Activated CD8-positive, alpha-beta T cell treated with anti-CD3 and anti-CD28 coated beads for 36 hours (primary cell): ENCODE results near the gene PCGF3. TPM values are rescaled to one million over a fixed set of nuclear protein-coding genes. Genes with fewer than 3 reads are reported as not detected.

Experiments
- ATAC-seq: fragments of 200-7000 bp; cut with Tn5 transposase; one replicate; pipeline ENCODE4 v1.10.0; 2021; ENCODE audit warnings: mild to moderate bottlenecking, moderate library complexity
- CTCF ChIA-PET: fragments of 350-600 bp; sonication (Branson Sonifier 250); formaldehyde crosslinking; loops from one replicate; lab custom pipeline; 2021; ENCODE audit warnings: antibody characterized with exemption; lab: Charles Lee
- POLR2A ChIA-PET: fragments of 350-600 bp; sonication (Branson Sonifier 250); formaldehyde crosslinking; loops from one replicate; lab custom pipeline; 2021; ENCODE audit warnings: antibody characterized with exemption; lab: Charles Lee
- DNase-seq: peaks from one replicate; pipeline ENCODE4 v3.0.0-alpha.2; 2020
- H3K27ac Mint-ChIP-seq: one replicate; pipeline ENCODE4 v1.8.0; 2021; ENCODE audit warnings: mild to moderate bottlenecking, mixed read lengths
- H3K27me3 Mint-ChIP-seq: one replicate; pipeline ENCODE4 v1.8.0; 2021; ENCODE audit warnings: mixed read lengths
- H3K36me3 Mint-ChIP-seq: one replicate; pipeline ENCODE4 v1.8.0; 2021; ENCODE audit warnings: low read depth, mixed read lengths
- H3K4me1 Mint-ChIP-seq: one replicate; pipeline ENCODE4 v1.8.0; 2021; ENCODE audit warnings: low read depth, mixed read lengths
- H3K4me3 Mint-ChIP-seq: one replicate; pipeline ENCODE4 v1.8.0; 2021; ENCODE audit warnings: mild to moderate bottlenecking, moderate library complexity, mixed read lengths
- H3K9me3 Mint-ChIP-seq: one replicate; pipeline ENCODE4 v1.8.0; 2021; ENCODE audit warnings: mixed read lengths
- intact Hi-C: fragments of 100-400 bp; cut with micrococcal nuclease; formaldehyde crosslinking; loops from one replicate; pipeline ENCODE4 v1.10.0; 2022
- total RNA-seq, 2 experiments: library from RNA; stranded (reverse); gene quantifications; one replicate each; pipeline ENCODE4 v1.2.3, GENCODE V29; 2021
- TF ChIP-seq, protein P1 (sequence below): fragments of 200-600 bp; IDR thresholded peaks from one replicate; pipeline ENCODE4 v1.8.0; 2022; ENCODE audit warnings: antibody characterized with exemption, mild to moderate bottlenecking

PCGF3 gene
- total RNA-seq, 2 experiments from 2014 or later: 23.9 to 25.6 TPM

GRCh38 chr4:721261-722168 lies 15.9 kb downstream of the PCGF3 start:
- intact Hi-C loops: no loop called here
- H3K36me3 Mint-ChIP-seq: peaks cover 19% of the 10 kb centered on the region
- TF ChIP-seq, protein P1, sequence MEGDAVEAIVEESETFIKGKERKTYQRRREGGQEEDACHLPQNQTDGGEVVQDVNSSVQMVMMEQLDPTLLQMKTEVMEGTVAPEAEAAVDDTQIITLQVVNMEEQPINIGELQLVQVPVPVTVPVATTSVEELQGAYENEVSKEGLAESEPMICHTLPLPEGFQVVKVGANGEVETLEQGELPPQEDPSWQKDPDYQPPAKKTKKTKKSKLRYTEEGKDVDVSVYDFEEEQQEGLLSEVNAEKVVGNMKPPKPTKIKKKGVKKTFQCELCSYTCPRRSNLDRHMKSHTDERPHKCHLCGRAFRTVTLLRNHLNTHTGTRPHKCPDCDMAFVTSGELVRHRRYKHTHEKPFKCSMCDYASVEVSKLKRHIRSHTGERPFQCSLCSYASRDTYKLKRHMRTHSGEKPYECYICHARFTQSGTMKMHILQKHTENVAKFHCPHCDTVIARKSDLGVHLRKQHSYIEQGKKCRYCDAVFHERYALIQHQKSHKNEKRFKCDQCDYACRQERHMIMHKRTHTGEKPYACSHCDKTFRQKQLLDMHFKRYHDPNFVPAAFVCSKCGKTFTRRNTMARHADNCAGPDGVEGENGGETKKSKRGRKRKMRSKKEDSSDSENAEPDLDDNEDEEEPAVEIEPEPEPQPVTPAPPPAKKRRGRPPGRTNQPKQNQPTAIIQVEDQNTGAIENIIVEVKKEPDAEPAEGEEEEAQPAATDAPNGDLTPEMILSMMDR: no peak
- H3K27ac Mint-ChIP-seq: peak overlapping the region; percentile 25
- ChIA-PET POLR2A (no interaction called here), CTCF (no interaction called here)
- peaks cover 15% of the 10 kb centered on the region for H3K4me1 Mint-ChIP-seq
- H3K27me3 Mint-ChIP-seq: no peaks in the 10 kb centered on the region
- DNase-seq (no peak), ATAC-seq (no peak)
- no peaks in the 10 kb centered on the region for H3K9me3 Mint-ChIP-seq
- no peak overlapping the region for H3K4me3 Mint-ChIP-seq

DNA sequence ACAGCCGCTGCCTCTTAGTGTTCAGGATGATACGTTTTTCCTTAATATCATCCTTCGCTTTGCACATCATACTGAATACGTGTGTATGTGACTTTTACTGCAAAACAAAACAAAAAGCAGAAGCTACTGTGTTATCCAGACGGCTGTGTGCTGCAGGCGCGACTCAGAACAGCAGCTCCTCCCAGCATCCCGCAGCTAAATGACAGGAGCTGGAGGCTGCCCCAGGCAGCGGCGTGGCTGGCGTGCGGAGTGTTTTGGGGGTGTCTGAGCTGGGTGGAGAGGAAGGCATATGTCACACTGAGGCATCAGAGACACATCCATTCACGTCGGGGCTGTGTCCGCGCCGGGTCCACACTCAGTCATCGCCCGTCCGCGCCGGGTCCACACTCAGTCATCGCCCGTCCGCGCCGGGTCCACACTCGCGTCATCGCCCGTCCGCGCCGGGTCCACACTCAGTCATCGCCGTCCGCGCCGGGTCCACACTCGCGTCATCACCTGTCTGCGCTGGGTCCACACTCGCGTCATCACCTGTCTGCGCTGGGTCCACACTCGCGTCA lies 16.6 kb downstream of the PCGF3 start:
- TF ChIP-seq, protein P1: no peak
- ChIA-PET POLR2A (no interaction called here), CTCF (no interaction called here)
- Mint-ChIP-seq H3K4me1 (peaks cover 12% of the 10 kb centered on the region), H3K36me3 (peaks cover 19% of the 10 kb centered on the region), H3K27ac (no peak overlapping the region), H3K27me3 (no peaks in the 10 kb centered on the region), H3K4me3 (no peak overlapping the region), H3K9me3 (no peaks in the 10 kb centered on the region)
- ATAC-seq (no peak), DNase-seq (no peak)
- intact Hi-C loops: no loop called here

DNA sequence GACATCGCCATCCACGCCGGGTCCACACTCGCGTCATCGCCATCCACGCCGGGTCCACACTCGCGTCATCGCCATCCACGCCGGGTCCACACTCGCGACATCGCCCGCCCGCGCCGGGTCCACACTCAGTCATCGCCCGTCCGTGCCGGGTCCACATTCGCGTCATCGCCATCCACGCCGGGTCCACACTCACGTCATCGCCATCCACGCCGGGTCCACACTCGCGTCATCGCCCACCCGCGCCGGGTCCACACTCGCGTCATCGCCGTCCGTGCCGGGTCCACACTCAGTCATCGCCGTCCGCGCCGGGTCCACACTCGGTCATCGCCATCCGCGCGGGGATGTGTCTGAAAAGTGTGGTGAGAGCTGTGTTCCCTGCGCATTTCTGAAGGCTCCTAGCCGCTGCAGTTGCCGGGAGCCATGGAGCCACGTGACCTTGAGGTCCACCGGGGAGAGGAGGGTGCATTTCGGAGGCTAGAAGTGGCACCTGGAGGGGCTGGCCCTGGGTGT lies 17.3 kb downstream of the PCGF3 start:
- Mint-ChIP-seq H3K9me3 (no peaks in the 10 kb centered on the region), H3K4me1 (peaks cover 8% of the 10 kb centered on the region), H3K27me3 (no peaks in the 10 kb centered on the region), H3K27ac (no peak overlapping the region), H3K36me3 (peaks cover 19% of the 10 kb centered on the region), H3K4me3 (no peak overlapping the region)
- ChIA-PET CTCF (interaction anchor here (1.2 kb wide), 1 partner anchor 20 kb away, joined by 4 read pairs; no protein-coding TSS in a partner anchor), POLR2A (no interaction called here)
- intact Hi-C loops: no loop called here
- TF ChIP-seq, protein P1: no peak
- no peak for DNase-seq
- ATAC-seq: no peak

GRCh38 chr4:723751-724530 lies 18.3 kb downstream of the PCGF3 start:
- CTCF ChIA-PET: interaction anchor here (1.2 kb wide), 1 partner anchor 19 kb away, joined by 4 read pairs; no protein-coding TSS in a partner anchor

More at GRCh38 chr4:723751-724530, 18.3 kb downstream of the PCGF3 start:
- peaks cover 19% of the 10 kb centered on the region for H3K36me3 Mint-ChIP-seq
- H3K9me3 Mint-ChIP-seq: no peaks in the 10 kb centered on the region
- no peak overlapping the region for H3K27ac Mint-ChIP-seq
- peaks cover 7% of the 10 kb centered on the region for H3K4me1 Mint-ChIP-seq
- no peak for ATAC-seq
- no peaks in the 10 kb centered on the region for H3K27me3 Mint-ChIP-seq
- H3K4me3 Mint-ChIP-seq: no peak overlapping the region
- intact Hi-C loops: no loop called here
- POLR2A ChIA-PET: no interaction called here
- TF ChIP-seq, protein P1: no peak
- DNase-seq: no peak
